ENCODE results near the gene HEPACAM.

DNA sequence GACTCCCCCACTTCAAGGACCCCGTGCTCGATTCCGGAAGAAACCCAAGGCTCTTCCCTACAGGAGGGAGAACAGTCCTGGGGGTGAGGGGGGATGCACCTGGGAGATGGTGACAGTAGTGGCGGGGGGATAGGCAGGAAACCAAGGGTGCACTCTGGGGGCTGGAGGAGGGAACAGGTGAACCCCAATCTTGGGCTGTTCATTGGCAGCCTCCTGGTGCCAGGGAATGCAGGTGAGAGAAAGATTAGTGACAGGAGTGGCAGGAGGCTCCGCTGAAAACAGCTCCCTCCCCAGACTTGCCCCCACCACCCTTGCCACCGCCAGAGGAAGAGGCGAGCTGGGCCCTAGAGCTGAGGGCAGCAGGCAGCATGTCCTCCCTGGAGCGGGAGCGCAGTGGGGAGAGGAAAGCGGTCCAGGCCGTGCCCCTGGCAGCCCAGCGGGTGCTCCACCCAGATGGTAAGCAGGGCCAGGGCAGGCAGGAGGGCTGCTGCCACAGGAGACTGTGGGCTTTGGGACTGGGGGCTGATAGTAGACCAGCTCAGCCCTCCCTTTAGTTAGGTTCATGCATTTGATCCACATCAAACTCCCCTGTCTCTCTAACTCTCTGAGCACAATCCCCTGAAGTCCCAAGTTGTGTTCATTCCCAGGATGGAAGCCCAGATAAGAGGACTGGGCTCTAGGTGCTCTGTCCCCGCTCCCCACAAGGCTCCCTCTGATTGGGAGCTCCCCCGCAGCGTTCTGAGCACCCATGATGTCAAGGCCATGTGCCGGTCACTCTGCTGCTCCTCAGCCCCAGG, 56.2 kb downstream of the HEPACAM start:
- TF ChIP-seq, protein P1, sequence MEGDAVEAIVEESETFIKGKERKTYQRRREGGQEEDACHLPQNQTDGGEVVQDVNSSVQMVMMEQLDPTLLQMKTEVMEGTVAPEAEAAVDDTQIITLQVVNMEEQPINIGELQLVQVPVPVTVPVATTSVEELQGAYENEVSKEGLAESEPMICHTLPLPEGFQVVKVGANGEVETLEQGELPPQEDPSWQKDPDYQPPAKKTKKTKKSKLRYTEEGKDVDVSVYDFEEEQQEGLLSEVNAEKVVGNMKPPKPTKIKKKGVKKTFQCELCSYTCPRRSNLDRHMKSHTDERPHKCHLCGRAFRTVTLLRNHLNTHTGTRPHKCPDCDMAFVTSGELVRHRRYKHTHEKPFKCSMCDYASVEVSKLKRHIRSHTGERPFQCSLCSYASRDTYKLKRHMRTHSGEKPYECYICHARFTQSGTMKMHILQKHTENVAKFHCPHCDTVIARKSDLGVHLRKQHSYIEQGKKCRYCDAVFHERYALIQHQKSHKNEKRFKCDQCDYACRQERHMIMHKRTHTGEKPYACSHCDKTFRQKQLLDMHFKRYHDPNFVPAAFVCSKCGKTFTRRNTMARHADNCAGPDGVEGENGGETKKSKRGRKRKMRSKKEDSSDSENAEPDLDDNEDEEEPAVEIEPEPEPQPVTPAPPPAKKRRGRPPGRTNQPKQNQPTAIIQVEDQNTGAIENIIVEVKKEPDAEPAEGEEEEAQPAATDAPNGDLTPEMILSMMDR (IDR thresholded peaks at IDR 0.05) = no peak
- TF ChIP-seq POLR2A (IDR thresholded peaks at IDR 0.05) = no peak
